WTC11 (cell line): ENCODE measurements around the gene NTN3.

Experiments used
- FOXJ3 ChIP-seq: sonication (generic); formaldehyde crosslinking; IDR thresholded peaks from 2 replicates; pipeline ENCODE4 v1.9.0; 2021; ENCODE audit warnings: missing genetic modification reagents, mild to moderate bottlenecking, borderline replicate concordance
- TF ChIP-seq, protein P1 (sequence below): fragments of 200-600 bp; IDR thresholded peaks from 2 replicates; pipeline ENCODE4 v1.8.0; 2022; ENCODE audit warnings: antibody characterized with exemption
- TF ChIP-seq, protein P2 (sequence below): sonication (generic); formaldehyde crosslinking; IDR thresholded peaks from 2 replicates; pipeline ENCODE4 v1.8.0; 2022; ENCODE audit warnings: mild to moderate bottlenecking, missing genetic modification reagents

DNA sequence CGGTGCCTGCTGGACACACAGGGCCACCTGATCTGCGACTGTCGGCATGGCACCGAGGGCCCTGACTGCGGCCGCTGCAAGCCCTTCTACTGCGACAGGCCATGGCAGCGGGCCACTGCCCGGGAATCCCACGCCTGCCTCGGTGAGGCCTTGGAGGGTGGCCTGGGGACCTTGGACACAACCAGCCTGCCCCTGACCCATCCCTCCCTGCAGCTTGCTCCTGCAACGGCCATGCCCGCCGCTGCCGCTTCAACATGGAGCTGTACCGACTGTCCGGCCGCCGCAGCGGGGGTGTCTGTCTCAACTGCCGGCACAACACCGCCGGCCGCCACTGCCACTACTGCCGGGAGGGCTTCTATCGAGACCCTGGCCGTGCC lies 1.4 kb downstream of the NTN3 start:
- TF ChIP-seq, protein P1, sequence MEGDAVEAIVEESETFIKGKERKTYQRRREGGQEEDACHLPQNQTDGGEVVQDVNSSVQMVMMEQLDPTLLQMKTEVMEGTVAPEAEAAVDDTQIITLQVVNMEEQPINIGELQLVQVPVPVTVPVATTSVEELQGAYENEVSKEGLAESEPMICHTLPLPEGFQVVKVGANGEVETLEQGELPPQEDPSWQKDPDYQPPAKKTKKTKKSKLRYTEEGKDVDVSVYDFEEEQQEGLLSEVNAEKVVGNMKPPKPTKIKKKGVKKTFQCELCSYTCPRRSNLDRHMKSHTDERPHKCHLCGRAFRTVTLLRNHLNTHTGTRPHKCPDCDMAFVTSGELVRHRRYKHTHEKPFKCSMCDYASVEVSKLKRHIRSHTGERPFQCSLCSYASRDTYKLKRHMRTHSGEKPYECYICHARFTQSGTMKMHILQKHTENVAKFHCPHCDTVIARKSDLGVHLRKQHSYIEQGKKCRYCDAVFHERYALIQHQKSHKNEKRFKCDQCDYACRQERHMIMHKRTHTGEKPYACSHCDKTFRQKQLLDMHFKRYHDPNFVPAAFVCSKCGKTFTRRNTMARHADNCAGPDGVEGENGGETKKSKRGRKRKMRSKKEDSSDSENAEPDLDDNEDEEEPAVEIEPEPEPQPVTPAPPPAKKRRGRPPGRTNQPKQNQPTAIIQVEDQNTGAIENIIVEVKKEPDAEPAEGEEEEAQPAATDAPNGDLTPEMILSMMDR, result no peak
- no peak for TF ChIP-seq FOXJ3 (CRISPR knock-in tag)
- TF ChIP-seq, protein P2, sequence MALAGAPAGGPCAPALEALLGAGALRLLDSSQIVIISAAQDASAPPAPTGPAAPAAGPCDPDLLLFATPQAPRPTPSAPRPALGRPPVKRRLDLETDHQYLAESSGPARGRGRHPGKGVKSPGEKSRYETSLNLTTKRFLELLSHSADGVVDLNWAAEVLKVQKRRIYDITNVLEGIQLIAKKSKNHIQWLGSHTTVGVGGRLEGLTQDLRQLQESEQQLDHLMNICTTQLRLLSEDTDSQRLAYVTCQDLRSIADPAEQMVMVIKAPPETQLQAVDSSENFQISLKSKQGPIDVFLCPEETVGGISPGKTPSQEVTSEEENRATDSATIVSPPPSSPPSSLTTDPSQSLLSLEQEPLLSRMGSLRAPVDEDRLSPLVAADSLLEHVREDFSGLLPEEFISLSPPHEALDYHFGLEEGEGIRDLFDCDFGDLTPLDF (CRISPR knock-in tag), result no peak
